Neural progenitor cell (in vitro differentiated cells): Measurements from ENCODE around the gene UBE3C. TPM values are rescaled to one million over a fixed set of nuclear protein-coding genes. Genes with fewer than 3 reads are reported as not detected.

ENCODE experiments used
- DNase-seq: peaks from one replicate; pipeline ENCODE4 v3.0.0-alpha.2; 2016; ENCODE audit warnings: low spot score
- H2AFZ ChIP-seq: fragments of 200-600 bp; sonication (generic); replicated peaks from 2 replicates; pipeline ENCODE4 v1.6.1; 2016; ENCODE audit warnings: antibody characterized with exemption
- H3F3A ChIP-seq: fragments of 200-600 bp; sonication (generic); 2 replicates; pipeline ENCODE4 v1.6.1; 2016; ENCODE audit warnings: antibody characterized with exemption, low read depth
- H3K27ac ChIP-seq: fragments of 200-600 bp; sonication (generic); 2 replicates; pipeline ENCODE4 v1.5.1; 2016; ENCODE audit warnings: mild to moderate bottlenecking
- H3K27me3 ChIP-seq: fragments of 200-600 bp; sonication (generic); 2 replicates; pipeline ENCODE4 v1.6.1; 2016; ENCODE audit warnings: mild to moderate bottlenecking, moderate library complexity
- H3K36me3 ChIP-seq: fragments of 200-600 bp; sonication (generic); 2 replicates; pipeline ENCODE4 v1.5.1; 2016
- H3K4me1 ChIP-seq: fragments of 200-600 bp; sonication (generic); 2 replicates; pipeline ENCODE4 v1.6.1; 2016; ENCODE audit warnings: mixed run types
- H3K4me2 ChIP-seq: fragments of 200-600 bp; sonication (generic); 2 replicates; pipeline ENCODE4 v1.6.1; 2016
- H3K4me3 ChIP-seq: fragments of 200-600 bp; sonication (generic); 2 replicates; pipeline ENCODE4 v1.5.1; 2016
- H3K79me2 ChIP-seq: fragments of 200-600 bp; sonication (generic); 2 replicates; pipeline ENCODE4 v1.6.1; 2016; ENCODE audit warnings: low read depth
- H3K9ac ChIP-seq: fragments of 200-600 bp; sonication (generic); 2 replicates; pipeline ENCODE4 v1.6.1; 2016
- H3K9me3 ChIP-seq: fragments of 200-600 bp; sonication (generic); 2 replicates; pipeline ENCODE4 v1.5.1; 2016; ENCODE audit warnings: low read depth
- H4K20me1 ChIP-seq: fragments of 200-600 bp; sonication (generic); 2 replicates; pipeline ENCODE4 v1.6.1; 2016; ENCODE audit warnings: low read depth
- H3K27ac Mint-ChIP-seq: 3 replicates; pipeline ENCODE4 v1.8.0; 2021; ENCODE audit warnings: mixed read lengths
- H3K27me3 Mint-ChIP-seq: 2 replicates; pipeline ENCODE4 v1.8.0; 2022; ENCODE audit warnings: low read depth, mild to moderate bottlenecking, inconsistent platforms, moderate library complexity, mixed read lengths; ENCODE audit not compliant: insufficient read depth
- H3K36me3 Mint-ChIP-seq: 3 replicates; pipeline ENCODE4 v1.8.0; 2021; ENCODE audit warnings: mixed read lengths
- H3K4me1 Mint-ChIP-seq: 3 replicates; pipeline ENCODE4 v1.8.0; 2021; ENCODE audit warnings: mixed read lengths
- H3K4me3 Mint-ChIP-seq: 3 replicates; pipeline ENCODE4 v1.8.0; 2021; ENCODE audit warnings: mild to moderate bottlenecking, moderate library complexity, mixed read lengths
- H3K9me3 Mint-ChIP-seq: 3 replicates; pipeline ENCODE4 v1.8.0; 2020; ENCODE audit warnings: mixed read lengths
- EZH2 ChIP-seq: fragments of 200-600 bp; sonication (generic); IDR thresholded peaks from 2 replicates; pipeline ENCODE4 v1.6.1; 2017; ENCODE audit warnings: antibody characterized with exemption, mild to moderate bottlenecking, moderate library complexity
- EZH2phosphoT487 ChIP-seq: fragments of 200-600 bp; sonication (generic); IDR thresholded peaks from 2 replicates; pipeline ENCODE4 v1.6.1; 2017; ENCODE audit warnings: antibody characterized with exemption
- total RNA-seq: library from RNA; depleted of rRNA; stranded (reverse); fragments of >200 nt; gene quantifications from 2 replicates; pipeline ENCODE4 v1.2.3, GENCODE V29; 2015; ENCODE audit warnings: low replicate concordance
- TF ChIP-seq, protein P1 (sequence below): fragments of 200-600 bp; sonication (generic); IDR thresholded peaks from 2 replicates; pipeline ENCODE4 v1.5.1; 2017; ENCODE audit warnings: antibody characterized with exemption, mild to moderate bottlenecking

The UBE3C gene
- total RNA-seq, 1 donor from 2014 or later, result 65.9 TPM

DNA sequence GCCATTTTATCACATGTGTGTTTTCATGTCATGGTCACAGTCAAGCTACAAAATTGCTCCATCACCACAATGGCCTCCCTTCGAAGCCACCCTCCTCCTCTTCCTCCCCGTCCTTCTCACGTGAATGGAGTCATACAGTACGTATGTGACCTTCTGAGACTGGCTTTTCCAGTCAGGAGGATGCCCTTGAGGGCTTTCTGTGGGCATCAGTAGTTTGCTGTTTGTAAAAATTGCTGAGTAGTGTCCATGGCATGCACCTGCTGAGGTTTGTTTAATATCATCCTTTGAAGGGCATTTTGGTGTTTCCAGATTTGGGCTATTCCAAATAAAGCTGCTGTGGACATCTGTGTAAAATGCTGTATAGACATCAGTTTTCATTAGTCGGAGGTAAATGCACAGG lies 5.9 kb upstream of the UBE3C start:
- Mint-ChIP-seq H3K9me3 (no peaks in the 10 kb centered on the region), H3K36me3 (no peaks in the 10 kb centered on the region), H3K27ac (no peak overlapping the region), H3K4me3 (no peak overlapping the region), H3K4me1 (no peaks in the 10 kb centered on the region), H3K27me3 (peaks cover 14% of the 10 kb centered on the region)
- no peaks in the 10 kb centered on the region for H3K36me3 ChIP-seq
- H2AFZ ChIP-seq, result no peak overlapping the region
- no peaks in the 10 kb centered on the region for H3K9me3 ChIP-seq
- H4K20me1 ChIP-seq, result no peaks in the 10 kb centered on the region
- peaks cover 9% of the 10 kb centered on the region for H3F3A ChIP-seq
- H3K4me3 ChIP-seq, result no peak overlapping the region
- H3K27ac ChIP-seq, result no peak overlapping the region
- TF ChIP-seq EZH2 (no peak), EZH2phosphoT487 (no peak)
- TF ChIP-seq, protein P1, sequence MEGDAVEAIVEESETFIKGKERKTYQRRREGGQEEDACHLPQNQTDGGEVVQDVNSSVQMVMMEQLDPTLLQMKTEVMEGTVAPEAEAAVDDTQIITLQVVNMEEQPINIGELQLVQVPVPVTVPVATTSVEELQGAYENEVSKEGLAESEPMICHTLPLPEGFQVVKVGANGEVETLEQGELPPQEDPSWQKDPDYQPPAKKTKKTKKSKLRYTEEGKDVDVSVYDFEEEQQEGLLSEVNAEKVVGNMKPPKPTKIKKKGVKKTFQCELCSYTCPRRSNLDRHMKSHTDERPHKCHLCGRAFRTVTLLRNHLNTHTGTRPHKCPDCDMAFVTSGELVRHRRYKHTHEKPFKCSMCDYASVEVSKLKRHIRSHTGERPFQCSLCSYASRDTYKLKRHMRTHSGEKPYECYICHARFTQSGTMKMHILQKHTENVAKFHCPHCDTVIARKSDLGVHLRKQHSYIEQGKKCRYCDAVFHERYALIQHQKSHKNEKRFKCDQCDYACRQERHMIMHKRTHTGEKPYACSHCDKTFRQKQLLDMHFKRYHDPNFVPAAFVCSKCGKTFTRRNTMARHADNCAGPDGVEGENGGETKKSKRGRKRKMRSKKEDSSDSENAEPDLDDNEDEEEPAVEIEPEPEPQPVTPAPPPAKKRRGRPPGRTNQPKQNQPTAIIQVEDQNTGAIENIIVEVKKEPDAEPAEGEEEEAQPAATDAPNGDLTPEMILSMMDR, result no peak
- no peak for DNase-seq
- H3K79me2 ChIP-seq, result no peaks in the 10 kb centered on the region
- peaks cover 25% of the 10 kb centered on the region for H3K27me3 ChIP-seq
- no peaks in the 10 kb centered on the region for H3K4me1 ChIP-seq
- no peak overlapping the region for H3K4me2 ChIP-seq
- no peak overlapping the region for H3K9ac ChIP-seq

DNA sequence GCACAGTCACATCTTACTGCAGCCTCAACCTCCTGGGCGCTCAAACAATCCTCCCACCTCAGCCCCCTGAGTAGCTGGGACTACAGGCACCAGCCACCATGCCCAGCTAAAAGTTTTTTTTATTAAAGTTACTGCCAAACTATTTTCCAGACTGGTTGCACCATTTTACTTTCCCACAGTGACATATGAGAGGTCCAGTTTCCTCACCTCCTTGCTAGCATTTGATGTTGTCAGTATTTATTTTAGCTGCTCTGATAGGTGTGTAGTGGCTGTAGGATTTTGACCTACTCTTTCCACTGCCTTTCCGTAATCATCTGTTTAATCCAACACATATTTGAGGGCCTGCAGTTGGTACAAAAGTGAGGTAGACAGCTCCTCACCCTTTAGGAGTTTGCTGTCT lies 5.4 kb upstream of the UBE3C start:
- Histone ChIP-seq H3K4me2 (no peak overlapping the region), H3K9ac (no peak overlapping the region), H3K27ac (no peak overlapping the region), H3K4me1 (no peaks in the 10 kb centered on the region), H3K79me2 (no peaks in the 10 kb centered on the region), H2AFZ (no peak overlapping the region), H3K36me3 (no peaks in the 10 kb centered on the region), H3K9me3 (no peaks in the 10 kb centered on the region), H4K20me1 (no peaks in the 10 kb centered on the region), H3F3A (peaks cover 14% of the 10 kb centered on the region), H3K4me3 (no peak overlapping the region), H3K27me3 (peaks cover 25% of the 10 kb centered on the region)
- H3K27ac Mint-ChIP-seq, result no peak overlapping the region
- DNase-seq, result no peak
- no peak for TF ChIP-seq EZH2phosphoT487
- TF ChIP-seq EZH2, result no peak
- TF ChIP-seq, protein P1, result no peak
- H3K4me3 Mint-ChIP-seq, result no peak overlapping the region
- H3K36me3 Mint-ChIP-seq, result no peaks in the 10 kb centered on the region
- H3K9me3 Mint-ChIP-seq, result no peaks in the 10 kb centered on the region
- H3K4me1 Mint-ChIP-seq, result no peaks in the 10 kb centered on the region
- H3K27me3 Mint-ChIP-seq, result peaks cover 12% of the 10 kb centered on the region

DNA sequence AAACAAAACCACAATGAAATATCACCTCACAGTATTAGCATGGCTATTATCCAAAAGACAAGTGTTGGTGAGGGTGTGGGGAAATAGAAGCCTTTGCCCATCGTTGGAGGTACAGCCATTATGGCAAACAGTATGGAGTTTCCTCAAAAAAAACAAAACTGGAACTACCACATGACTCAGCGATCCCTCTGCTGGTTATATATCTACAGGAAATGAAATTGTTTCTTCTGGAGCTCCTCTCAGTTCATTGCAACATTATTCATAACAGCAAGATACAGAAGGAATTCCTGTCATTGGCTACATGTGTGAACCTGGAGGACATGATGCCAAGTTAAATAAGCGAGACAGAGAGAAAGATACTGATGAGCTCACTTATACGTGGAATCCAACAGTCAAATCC lies 2.4 kb upstream of the UBE3C start:
- no peak for DNase-seq
- TF ChIP-seq, protein P1, result peak; percentile 13
- TF ChIP-seq EZH2, result no peak
- Histone ChIP-seq H3K27me3 (peaks cover 3% of the 10 kb centered on the region), H4K20me1 (peaks cover 22% of the 10 kb centered on the region), H3K36me3 (no peaks in the 10 kb centered on the region), H3K9ac (no peak overlapping the region), H3K4me1 (peaks cover 14% of the 10 kb centered on the region), H2AFZ (no peak overlapping the region), H3K4me2 (no peak overlapping the region), H3K9me3 (no peaks in the 10 kb centered on the region), H3K4me3 (no peak overlapping the region), H3K27ac (no peak overlapping the region), H3K79me2 (peaks cover 23% of the 10 kb centered on the region), H3F3A (peaks cover 21% of the 10 kb centered on the region)
- H3K27ac Mint-ChIP-seq, result no peak overlapping the region
- peaks cover 4% of the 10 kb centered on the region for H3K27me3 Mint-ChIP-seq
- H3K36me3 Mint-ChIP-seq, result peaks cover 10% of the 10 kb centered on the region
- H3K4me1 Mint-ChIP-seq, result peaks cover 18% of the 10 kb centered on the region
- peak overlapping the region; percentile 21 for H3K4me3 Mint-ChIP-seq
- no peaks in the 10 kb centered on the region for H3K9me3 Mint-ChIP-seq

DNA sequence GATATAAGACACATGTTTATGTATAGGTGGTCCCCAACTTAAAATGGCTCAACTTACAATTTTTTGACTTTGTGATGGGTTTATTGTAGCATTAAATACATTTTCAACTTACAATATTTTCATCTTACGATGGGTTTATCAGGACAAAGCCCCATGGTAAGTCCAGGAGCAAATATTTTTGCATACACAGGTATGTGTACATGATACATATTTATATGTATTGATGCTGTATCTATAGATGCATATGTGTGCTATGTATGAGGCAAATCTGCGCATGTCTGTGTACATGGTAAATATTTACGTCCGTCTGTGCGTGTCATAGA lies 664 bp upstream of the UBE3C start:
- Histone ChIP-seq H4K20me1 (peaks cover 39% of the 10 kb centered on the region), H3K9me3 (no peaks in the 10 kb centered on the region), H3K4me3 (peak overlapping the region; percentile 87), H3K4me1 (peaks cover 14% of the 10 kb centered on the region), H2AFZ (no peak overlapping the region), H3F3A (peaks cover 21% of the 10 kb centered on the region), H3K27me3 (no peaks in the 10 kb centered on the region), H3K27ac (no peak overlapping the region), H3K79me2 (peaks cover 40% of the 10 kb centered on the region), H3K36me3 (no peaks in the 10 kb centered on the region), H3K4me2 (peak overlapping the region; percentile 50), H3K9ac (no peak overlapping the region)
- TF ChIP-seq, protein P1, result no peak
- TF ChIP-seq EZH2phosphoT487 (no peak), EZH2 (no peak)
- Mint-ChIP-seq H3K27ac (no peak overlapping the region), H3K4me3 (peak overlapping the region; percentile 87), H3K9me3 (no peaks in the 10 kb centered on the region), H3K4me1 (peaks cover 21% of the 10 kb centered on the region), H3K27me3 (no peaks in the 10 kb centered on the region), H3K36me3 (peaks cover 18% of the 10 kb centered on the region)
- DNase-seq, result no peak
